IMR-90 (cell line): ENCODE measurements around the gene GRIN2A. TPM values are rescaled to one million over a fixed set of nuclear protein-coding genes. Genes with fewer than 3 reads are reported as not detected.

Source experiments
- ATAC-seq: fragments of 200-7000 bp; cut with Tn5 transposase; 2 replicates; pipeline ENCODE4 v1.9.1; 2020; ENCODE audit warnings: low read depth, mild to moderate bottlenecking, moderate library complexity
- BruUV-seq: library from RNA; stranded (reverse); fragments of 400-500 nt; replicated peaks from 2 replicates; lab custom pipeline; 2021; lab: Mats Ljungman, UMichigan
- CTCF ChIA-PET: fragments of 300-600 bp; formaldehyde crosslinking; extraction: SDS; loops from one replicate; lab custom pipeline; 2021; ENCODE audit warnings: antibody characterized with exemption; lab: Yijun Ruan, JAX
- POLR2A ChIA-PET: fragments of 300-600 bp; sonication (Branson Sonifier 250); formaldehyde crosslinking; loops from one replicate; lab custom pipeline; 2022; ENCODE audit warnings: antibody characterized with exemption; ENCODE audit not compliant: unreplicated experiment; lab: Charles Lee
- DNase-seq: peaks from one replicate; pipeline ENCODE4 v3.0.0; 2013
- H2AFZ ChIP-seq: replicated peaks from 2 replicates; pipeline ENCODE3; 2013; ENCODE audit warnings: low read length, mild to moderate bottlenecking; ENCODE audit not compliant: poor library complexity
- H2AK5ac ChIP-seq: 2 replicates; pipeline ENCODE4 v1.6.1; 2013; ENCODE audit warnings: low read depth, low read length, inconsistent platforms
- H2AK9ac ChIP-seq: replicated peaks from 2 replicates; pipeline ENCODE3; 2013; ENCODE audit warnings: mild to moderate bottlenecking, low read depth, low read length, moderate library complexity; ENCODE audit not compliant: poor library complexity
- H2BK120ac ChIP-seq: 2 replicates; pipeline ENCODE4 v1.6.1; 2013; ENCODE audit warnings: low read depth, low read length, inconsistent platforms
- H2BK15ac ChIP-seq: 3 replicates; pipeline ENCODE4 v1.6.1; 2013; ENCODE audit warnings: low read depth, low read length, inconsistent platforms
- H2BK20ac ChIP-seq: 2 replicates; pipeline ENCODE4 v1.6.1; 2013; ENCODE audit warnings: low read depth, mild to moderate bottlenecking, inconsistent platforms, low read length, moderate library complexity
- H2BK5ac ChIP-seq: 2 replicates; pipeline ENCODE4 v1.6.1; 2013; ENCODE audit warnings: mild to moderate bottlenecking, low read depth, low read length, inconsistent platforms; ENCODE audit not compliant: poor library complexity, severe bottlenecking
- H3K14ac ChIP-seq: replicated peaks from 2 replicates; pipeline ENCODE4 v1.6.1; 2013; ENCODE audit warnings: low read depth, low read length, inconsistent platforms
- H3K18ac ChIP-seq: 2 replicates; pipeline ENCODE4 v1.6.1; 2013; ENCODE audit warnings: low read depth, low read length, control low read depth
- H3K23ac ChIP-seq: 2 replicates; pipeline ENCODE4 v1.6.1; 2013; ENCODE audit warnings: low read depth, low read length, inconsistent platforms
- H3K27ac ChIP-seq: 2 replicates; pipeline ENCODE4 v1.5.1; 2013; ENCODE audit warnings: mild to moderate bottlenecking, control low read depth, low read length; ENCODE audit not compliant: insufficient read depth
- H3K27me3 ChIP-seq: 2 replicates; pipeline ENCODE4 v1.6.1; 2013; ENCODE audit warnings: low read length; ENCODE audit not compliant: control insufficient read depth, insufficient read depth
- H3K36me3 ChIP-seq: 2 replicates; pipeline ENCODE4 v1.6.1; 2013; ENCODE audit warnings: low read length, mixed read lengths; ENCODE audit not compliant: control insufficient read depth, insufficient read depth
- H3K4ac ChIP-seq: 2 replicates; pipeline ENCODE4 v1.6.1; 2013; ENCODE audit warnings: low read depth, low read length, inconsistent platforms
- H3K4me1 ChIP-seq: 2 replicates; pipeline ENCODE4 v1.6.1; 2013; ENCODE audit warnings: low read length, mixed read lengths; ENCODE audit not compliant: control insufficient read depth, insufficient read depth
- H3K4me2 ChIP-seq: 2 replicates; pipeline ENCODE4 v1.6.1; 2013; ENCODE audit warnings: low read depth, mild to moderate bottlenecking, control low read depth, low read length, moderate library complexity
- H3K4me3 ChIP-seq: 2 replicates; pipeline ENCODE4 v1.5.1; 2013; ENCODE audit warnings: low read depth, mild to moderate bottlenecking, control low read depth, low read length, moderate library complexity; ENCODE audit not compliant: insufficient read depth
- H3K56ac ChIP-seq: 2 replicates; pipeline ENCODE4 v1.6.1; 2013; ENCODE audit warnings: low read length, inconsistent platforms; ENCODE audit not compliant: insufficient read depth; ENCODE audit errors: extremely low read depth
- H3K79me1 ChIP-seq, 2 experiments: 2 replicates each; pipeline ENCODE4 v1.6.1; 2013; ENCODE audit warnings: low read length in 2 of 2, inconsistent platforms in 1 of 2, low read depth in 1 of 2
- H3K9ac ChIP-seq: 2 replicates; pipeline ENCODE4 v1.6.1; 2013; ENCODE audit warnings: low read depth, low read length, control low read depth
- H3K9me1 ChIP-seq: 2 replicates; pipeline ENCODE4 v1.6.1; 2013; ENCODE audit warnings: low read length, inconsistent platforms; ENCODE audit not compliant: insufficient read depth
- H3K9me3 ChIP-seq: 2 replicates; pipeline ENCODE4 v1.6.1; 2013; ENCODE audit warnings: low read length; ENCODE audit not compliant: control insufficient read depth, insufficient read depth
- H4K20me1 ChIP-seq: 2 replicates; pipeline ENCODE4 v1.6.1; 2013; ENCODE audit warnings: low read length, inconsistent platforms; ENCODE audit not compliant: insufficient read depth
- H4K5ac ChIP-seq: 2 replicates; pipeline ENCODE4 v1.6.1; 2013; ENCODE audit warnings: mild to moderate bottlenecking, low read depth, low read length, control low read depth
- H4K8ac ChIP-seq, 2 experiments: 2 replicates each; pipeline ENCODE4 v1.6.1; 2013; ENCODE audit warnings: low read depth in 2 of 2, low read length in 2 of 2, control low read depth in 1 of 2, inconsistent platforms in 1 of 2
- H4K91ac ChIP-seq: 2 replicates; pipeline ENCODE4 v1.6.1; 2013; ENCODE audit warnings: low read depth, low read length, inconsistent platforms; ENCODE audit not compliant: insufficient read depth
- BHLHE40 ChIP-seq: fragments of 150-350 bp; IDR thresholded peaks from 2 replicates; pipeline ENCODE4 v1.6.1; 2016; ENCODE audit warnings: mild to moderate bottlenecking, low read depth, low read length
- CHD1 ChIP-seq: IDR thresholded peaks from 2 replicates; pipeline ENCODE4 v1.6.1; 2012; ENCODE audit warnings: low read depth, low read length, improper control_type of control experiment
- FOS ChIP-seq: fragments of 150-350 bp; IDR thresholded peaks from 2 replicates; pipeline ENCODE4 v1.6.1; 2016; ENCODE audit warnings: low read depth, low read length
- MAFK ChIP-seq: IDR thresholded peaks from 2 replicates; pipeline ENCODE4 v1.6.1; 2012; ENCODE audit warnings: low read depth, low read length, improper control_type of control experiment
- MAZ ChIP-seq: IDR thresholded peaks from 2 replicates; pipeline ENCODE4 v1.6.1; 2012; ENCODE audit warnings: low read depth, mild to moderate bottlenecking, low read length, improper control_type of control experiment, moderate library complexity, borderline replicate concordance
- MXI1 ChIP-seq: IDR thresholded peaks from 2 replicates; pipeline ENCODE4 v1.6.1; 2012; ENCODE audit warnings: low read depth, mild to moderate bottlenecking, low read length, moderate library complexity, borderline replicate concordance
- RAD21 ChIP-seq: IDR thresholded peaks from 2 replicates; pipeline ENCODE4 v1.6.1; 2012; ENCODE audit warnings: low read length, improper control_type of control experiment
- RFX5 ChIP-seq: IDR thresholded peaks from 2 replicates; pipeline ENCODE4 v1.8.0; 2012; ENCODE audit warnings: low read depth, mild to moderate bottlenecking, low read length, moderate library complexity
- SMC3 ChIP-seq: fragments of 150-350 bp; IDR thresholded peaks from 2 replicates; pipeline ENCODE4 v1.6.1; 2016; ENCODE audit warnings: low read depth, mild to moderate bottlenecking, antibody characterized with exemption, low read length, moderate library complexity
- WGBS, 2 experiments: methylation state at CpG; one replicate each; pipeline versions ENCODE4 v1.1.5 to v1.1.7; 2013; ENCODE audit warnings: missing lambda C conversion rate in 2 of 2; ENCODE audit not compliant: insufficient read length in 1 of 2; ENCODE audit errors: extremely low coverage in 2 of 2; 5-methylcytosine and 5-hydroxymethylcytosine counted together
- dilution Hi-C: fragments of 300-500 bp; cut with HindIII; formaldehyde crosslinking; loops from one replicate; pipeline ENCODE4 v1.14.3; 2018; ENCODE audit warnings: low sequenced_read_pairs; ENCODE audit not compliant: unreplicated experiment
- in situ Hi-C: fragments of 300-500 bp; cut with MboI; formaldehyde crosslinking; loops from 3 replicates; pipeline ENCODE4 v1.14.3; 2019; ENCODE audit warnings: low sequenced_read_pairs, inconsistent platforms, mixed read lengths
- intact Hi-C: fragments of 100-400 bp; cut with micrococcal nuclease; formaldehyde crosslinking; loops from 2 replicates; pipeline ENCODE4 v1.10.0; 2022
- polyA plus RNA-seq, 3 experiments: library from polyadenylated mRNA; depleted of rRNA; stranded (reverse); fragments of >200 nt; gene quantifications; 2 replicates each; pipeline ENCODE4 v1.2.3, GENCODE V29; 2012; ENCODE audit warnings: low replicate concordance in 1 of 3
- total RNA-seq: library from RNA; depleted of rRNA; stranded (reverse); fragments of >200 nt; gene quantifications from 2 replicates; pipeline ENCODE4 v1.2.3, GENCODE V29; 2012
- TF ChIP-seq, protein P1 (sequence below): fragments of 150-350 bp; IDR thresholded peaks from 2 replicates; pipeline ENCODE4 v1.6.1; 2017; ENCODE audit warnings: mild to moderate bottlenecking, antibody characterized with exemption, low read length, low read depth
- TF ChIP-seq, protein P2 (sequence below): conservative IDR thresholded peaks from 2 replicates; pipeline ENCODE4 v1.5.1; 2012; ENCODE audit warnings: mild to moderate bottlenecking, low read depth, low read length, improper control_type of control experiment
- TF ChIP-seq, protein P3 (sequence below): fragments of 150-350 bp; IDR thresholded peaks from 2 replicates; pipeline ENCODE4 v1.6.1; 2016; ENCODE audit warnings: low read depth, mild to moderate bottlenecking, low read length, moderate library complexity, borderline replicate concordance

GRIN2A gene
- total and polyA plus RNA-seq, 2 of the 4 experiments (the other 2 are of a cell fraction), result under 0.01 TPM; not detected in 1

DNA sequence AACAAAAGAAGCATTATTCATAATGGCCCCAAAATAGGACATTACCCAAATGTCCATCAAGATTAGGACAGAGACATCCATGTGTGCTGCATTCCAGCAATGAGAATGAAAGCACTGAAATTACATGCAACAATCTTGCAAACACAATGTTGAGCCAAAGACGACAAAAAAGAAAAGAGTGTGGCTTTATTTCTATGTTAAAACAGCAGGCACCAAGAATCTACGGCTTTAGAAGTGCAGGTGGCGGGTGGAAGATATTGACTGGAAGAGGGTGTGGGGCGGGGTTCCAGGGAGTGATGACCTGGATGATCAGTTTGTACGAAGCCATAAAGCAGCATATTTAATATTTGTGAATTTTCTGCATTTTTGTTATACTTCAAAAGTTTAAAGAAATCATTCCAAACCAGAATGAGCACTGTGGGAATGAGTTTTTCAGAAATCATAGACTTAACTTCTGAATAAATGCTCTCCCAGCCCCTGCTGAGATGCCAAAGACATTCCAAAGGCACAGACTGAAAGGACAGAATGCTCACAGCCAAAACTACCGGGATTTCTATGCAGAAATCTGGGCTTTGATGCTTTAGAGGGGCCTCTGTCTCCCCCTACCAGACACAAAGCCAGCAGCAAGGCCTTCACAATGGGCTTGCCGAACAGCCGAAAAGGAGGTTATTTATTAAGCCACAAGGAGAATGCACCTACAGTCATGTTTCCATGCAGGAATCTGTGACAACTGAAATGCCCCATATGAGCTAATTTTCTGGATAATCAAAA is 361.6 kb downstream of the GRIN2A start:
- intact Hi-C loops, result no loop called here
- Histone ChIP-seq H3K9ac (no peak overlapping the region), H3K4me1 (no peaks in the 10 kb centered on the region), H2BK15ac (no peak overlapping the region), H4K20me1 (no peaks in the 10 kb centered on the region), H3K9me1 (no peaks in the 10 kb centered on the region), H2BK5ac (no peak overlapping the region), H2AFZ (no peak overlapping the region), H4K5ac (no peak overlapping the region), H2BK20ac (no peak overlapping the region), H3K9me3 (peaks cover 15% of the 10 kb centered on the region), H3K18ac (no peak overlapping the region), H3K23ac (no peak overlapping the region), H2AK5ac (no peak overlapping the region), H3K14ac (no peak overlapping the region), H3K36me3 (no peaks in the 10 kb centered on the region), H3K4me2 (no peak overlapping the region), H3K27ac (no peak overlapping the region), H4K8ac (no peak overlapping the region), H3K27me3 (no peaks in the 10 kb centered on the region), H3K56ac (no peak overlapping the region), H3K4ac (no peak overlapping the region), H2BK120ac (no peak overlapping the region), H2AK9ac (no peak overlapping the region), H3K79me1 (no peaks in the 10 kb centered on the region), H4K91ac (no peak overlapping the region), H3K4me3 (no peak overlapping the region)
- dilution Hi-C loops, result no loop called here
- TF ChIP-seq, protein P1, sequence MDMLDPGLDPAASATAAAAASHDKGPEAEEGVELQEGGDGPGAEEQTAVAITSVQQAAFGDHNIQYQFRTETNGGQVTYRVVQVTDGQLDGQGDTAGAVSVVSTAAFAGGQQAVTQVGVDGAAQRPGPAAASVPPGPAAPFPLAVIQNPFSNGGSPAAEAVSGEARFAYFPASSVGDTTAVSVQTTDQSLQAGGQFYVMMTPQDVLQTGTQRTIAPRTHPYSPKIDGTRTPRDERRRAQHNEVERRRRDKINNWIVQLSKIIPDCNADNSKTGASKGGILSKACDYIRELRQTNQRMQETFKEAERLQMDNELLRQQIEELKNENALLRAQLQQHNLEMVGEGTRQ, result no peak
- TF ChIP-seq BHLHE40 (no peak), SMC3 (no peak), RAD21 (no peak), FOS (no peak), CHD1 (no peak), MAZ (no peak), RFX5 (no peak), MAFK (no peak), MXI1 (no peak)
- TF ChIP-seq, protein P2, sequence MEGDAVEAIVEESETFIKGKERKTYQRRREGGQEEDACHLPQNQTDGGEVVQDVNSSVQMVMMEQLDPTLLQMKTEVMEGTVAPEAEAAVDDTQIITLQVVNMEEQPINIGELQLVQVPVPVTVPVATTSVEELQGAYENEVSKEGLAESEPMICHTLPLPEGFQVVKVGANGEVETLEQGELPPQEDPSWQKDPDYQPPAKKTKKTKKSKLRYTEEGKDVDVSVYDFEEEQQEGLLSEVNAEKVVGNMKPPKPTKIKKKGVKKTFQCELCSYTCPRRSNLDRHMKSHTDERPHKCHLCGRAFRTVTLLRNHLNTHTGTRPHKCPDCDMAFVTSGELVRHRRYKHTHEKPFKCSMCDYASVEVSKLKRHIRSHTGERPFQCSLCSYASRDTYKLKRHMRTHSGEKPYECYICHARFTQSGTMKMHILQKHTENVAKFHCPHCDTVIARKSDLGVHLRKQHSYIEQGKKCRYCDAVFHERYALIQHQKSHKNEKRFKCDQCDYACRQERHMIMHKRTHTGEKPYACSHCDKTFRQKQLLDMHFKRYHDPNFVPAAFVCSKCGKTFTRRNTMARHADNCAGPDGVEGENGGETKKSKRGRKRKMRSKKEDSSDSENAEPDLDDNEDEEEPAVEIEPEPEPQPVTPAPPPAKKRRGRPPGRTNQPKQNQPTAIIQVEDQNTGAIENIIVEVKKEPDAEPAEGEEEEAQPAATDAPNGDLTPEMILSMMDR, result no peak
- TF ChIP-seq, protein P3, sequence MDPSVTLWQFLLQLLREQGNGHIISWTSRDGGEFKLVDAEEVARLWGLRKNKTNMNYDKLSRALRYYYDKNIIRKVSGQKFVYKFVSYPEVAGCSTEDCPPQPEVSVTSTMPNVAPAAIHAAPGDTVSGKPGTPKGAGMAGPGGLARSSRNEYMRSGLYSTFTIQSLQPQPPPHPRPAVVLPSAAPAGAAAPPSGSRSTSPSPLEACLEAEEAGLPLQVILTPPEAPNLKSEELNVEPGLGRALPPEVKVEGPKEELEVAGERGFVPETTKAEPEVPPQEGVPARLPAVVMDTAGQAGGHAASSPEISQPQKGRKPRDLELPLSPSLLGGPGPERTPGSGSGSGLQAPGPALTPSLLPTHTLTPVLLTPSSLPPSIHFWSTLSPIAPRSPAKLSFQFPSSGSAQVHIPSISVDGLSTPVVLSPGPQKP, result no peak
- no peak for ATAC-seq
- WGBS, 2 experiments, result no CpG with 5 or more reads among the region's 8 CpGs
- no TSS peak for BruUV-seq
- DNase-seq, result no peak
- in situ Hi-C loops, result no loop called here
- ChIA-PET CTCF (no interaction called here), POLR2A (no interaction called here)
